NCI-H2196 (cell line): ENCODE measurements around the gene RSPRY1.

Experiments
- DNase-seq: peaks from one replicate; lab custom pipeline; 2025; ENCODE audit not compliant: unreplicated experiment; lab: John Stamatoyannopoulos, UW

RSPRY1 gene

GRCh38 chr16:57152096-57153093 lies 33.7 kb upstream of the RSPRY1 start:
- DNase-seq: no peak

GRCh38 chr16:57153841-57154240 lies 32.3 kb upstream of the RSPRY1 start:
- DNase-seq: no peak

- DNase-seq: no peak
These were observed 30.3 kb upstream of the RSPRY1 start for GRCh38 chr16:57155702-57156350.

GRCh38 chr16:57156351-57156703 lies 29.8 kb upstream of the RSPRY1 start:
- no peak for DNase-seq

GRCh38 chr16:57157533-57157932 lies 28.6 kb upstream of the RSPRY1 start:
- no peak for DNase-seq

- no peak for DNase-seq
These were observed 26.7 kb upstream of the RSPRY1 start for GRCh38 chr16:57159447-57159846.

- no peak for DNase-seq
These were observed 22.3 kb upstream of the RSPRY1 start for GRCh38 chr16:57163842-57164241.

GRCh38 chr16:57165483-57165882 lies 20.6 kb upstream of the RSPRY1 start:
- DNase-seq: no peak

GRCh38 chr16:57165938-57166337 lies 20.2 kb upstream of the RSPRY1 start:
- DNase-seq: peak; percentile 33

GRCh38 chr16:57166451-57166850 lies 19.7 kb upstream of the RSPRY1 start:
- no peak for DNase-seq

GRCh38 chr16:57166951-57167350 lies 19.2 kb upstream of the RSPRY1 start:
- peak; percentile 12 for DNase-seq

GRCh38 chr16:57167538-57167937 lies 18.6 kb upstream of the RSPRY1 start:
- DNase-seq: no peak

- DNase-seq: peak; percentile 7
These were observed 18.2 kb upstream of the RSPRY1 start for GRCh38 chr16:57167953-57168352.

GRCh38 chr16:57169327-57169726 lies 16.8 kb upstream of the RSPRY1 start:
- DNase-seq: no peak

- no peak for DNase-seq
These were observed 13.3 kb upstream of the RSPRY1 start for GRCh38 chr16:57172721-57173290.

GRCh38 chr16:57175896-57176295 lies 10.2 kb upstream of the RSPRY1 start:
- DNase-seq: no peak

GRCh38 chr16:57178196-57178595 lies 7.9 kb upstream of the RSPRY1 start:
- DNase-seq: no peak

- peak; percentile 4 for DNase-seq
These were observed 7.3 kb upstream of the RSPRY1 start for GRCh38 chr16:57178793-57179212.

GRCh38 chr16:57179215-57179828 lies 6.8 kb upstream of the RSPRY1 start:
- DNase-seq: no peak

GRCh38 chr16:57184113-57184512 lies 2.0 kb upstream of the RSPRY1 start:
- DNase-seq: no peak

- DNase-seq: no peak
These were observed 1.2 kb upstream of the RSPRY1 start for GRCh38 chr16:57184887-57185445.
